Breast epithelium (tissue), 3 donors: ENCODE measurements around the gene RCE1.

Experiments used
- CTCF ChIP-seq, 3 donors: fragments of 450-650 bp; IDR thresholded peaks; one replicate each; pipeline ENCODE4 v1.5.1; 2016 to 2017; ENCODE audit warnings: antibody characterized with exemption in 3 of 3, mild to moderate bottlenecking in 3 of 3, moderate library complexity in 3 of 3
- POLR2A ChIP-seq: fragments of 450-650 bp; IDR thresholded peaks from one replicate; pipeline ENCODE4 v1.6.1; 2016; ENCODE audit warnings: antibody characterized with exemption, mild to moderate bottlenecking, moderate library complexity
- POLR2AphosphoS5 ChIP-seq, 3 donors: sonication (generic); formaldehyde crosslinking; IDR thresholded peaks; one replicate each; pipeline ENCODE4 v1.6.1; 2017; ENCODE audit warnings: antibody characterized with exemption in 3 of 3

GRCh38 chr11:66845143-66845875 lies 2.1 kb downstream of the RCE1 start:
- TF ChIP-seq POLR2A (no peak), CTCF (IDR thresholded peaks at IDR 0.05) (no peak), POLR2AphosphoS5 (IDR thresholded peaks at IDR 0.05) (no peak)
